GM12878 (cell line): ENCODE measurements around the gene SFXN5. TPM values are rescaled to one million over a fixed set of nuclear protein-coding genes. Genes with fewer than 3 reads are reported as not detected.

Experiments
- CEBPZ ChIP-seq: fragments of 150-350 bp; IDR thresholded peaks from 2 replicates; pipeline ENCODE4 v1.6.1; 2016; ENCODE audit warnings: low read depth, low read length
- POLR2A ChIP-seq: IDR thresholded peaks from 2 replicates; pipeline ENCODE4 v1.6.1; 2011; ENCODE audit warnings: low read depth, mild to moderate bottlenecking, low read length
- RCOR1 ChIP-seq: conservative IDR thresholded peaks from 2 replicates; pipeline ENCODE4 v1.6.1; 2012; ENCODE audit warnings: low read depth, low read length, improper control_type of control experiment
- ZBED1 ChIP-seq: IDR thresholded peaks from 2 replicates; pipeline ENCODE4 v1.6.1; 2016; ENCODE audit warnings: borderline replicate concordance
- ZNF24 ChIP-seq: fragments of 450-650 bp; IDR thresholded peaks from 2 replicates; pipeline ENCODE4 v1.6.1; 2017; ENCODE audit warnings: antibody characterized with exemption, mild to moderate bottlenecking
- ZNF592 ChIP-seq: fragments of 450-650 bp; IDR thresholded peaks from 2 replicates; pipeline ENCODE4 v1.6.1; 2017; ENCODE audit warnings: mild to moderate bottlenecking, moderate library complexity
- polyA plus RNA-seq, 11 experiments: library from polyadenylated mRNA; depleted of rRNA in 4 of 11; unstranded in 6 of 11; stranded (reverse) in 5 of 11; fragments of >200 nt; fragmentation: Nextera tagmentation in 4 of 11; fragmentation: Illumina TruSeq in 1 of 11; extraction: Ambion mirVana in 4 of 11; extraction: Trizol in 1 of 11; gene quantifications; 1 replicate in 1 of 11; 2 replicates in 10 of 11; pipeline versions ENCODE4 v1.2.1 to v1.2.3, GENCODE V29; 2011 to 2016; ENCODE audit warnings: inconsistent platforms in 2 of 11, missing spikeins in 2 of 11, low read depth in 1 of 11
- total RNA-seq, 4 experiments: library from RNA; depleted of rRNA in 3 of 4; stranded (reverse); fragments of >200 nt in 3 of 4; fragmentation: Illumina TruSeq in 1 of 4; extraction: Trizol in 1 of 4; gene quantifications; 2 replicates each; pipeline versions ENCODE4 v1.2.1 to v1.2.3, GENCODE V29; 2013 to 2021

Gene SFXN5
- total and polyA plus RNA-seq, 10 of the 15 experiments (the other 5 are each of a cell fraction or from before 2014, with no cell fraction given), result 3.3 to 15.9 (median 11.2) TPM

- TF ChIP-seq CEBPZ, result no peak
- TF ChIP-seq ZBED1, result no peak
- TF ChIP-seq ZNF24, result no peak
- no peak for TF ChIP-seq RCOR1
- no peak for TF ChIP-seq ZNF592
- TF ChIP-seq POLR2A, result no peak
These were observed 42.9 kb upstream of the SFXN5 start (continued) for GRCh38 chr2:73114273-73114867.
